OCI-LY1 (cell line): ENCODE results near the gene GLYATL1B.
"Not testable (repeated sequence)": the region's sequence is repeated elsewhere in the genome, so short reads cannot be mapped to it uniquely, and the experiment has no call there.

Experiments
- H2AFZ ChIP-seq: fragments of 200-600 bp; sonication (generic), shearing (Covaris generic); 2 replicates; pipeline ENCODE4 v1.6.0; 2014; ENCODE audit warnings: antibody characterized with exemption, mild to moderate bottlenecking, low read length
- H3F3A ChIP-seq: fragments of 200-600 bp; sonication (generic), shearing (Covaris generic); 2 replicates; pipeline ENCODE4 v1.6.0; 2014; ENCODE audit warnings: mild to moderate bottlenecking, antibody characterized with exemption, low read length, moderate library complexity; ENCODE audit not compliant: insufficient read depth
- H3K27ac ChIP-seq: fragments of 200-600 bp; sonication (generic); 2 replicates; pipeline ENCODE4 v1.5.1; 2014; ENCODE audit warnings: low read length, mixed run types, mild to moderate bottlenecking, low read depth; ENCODE audit not compliant: poor library complexity, severe bottlenecking
- H3K27me3 ChIP-seq: fragments of 200-600 bp; sonication (generic); 2 replicates; pipeline ENCODE4 v1.6.0; 2014; ENCODE audit warnings: antibody characterized with exemption, mild to moderate bottlenecking, low read length, moderate library complexity; ENCODE audit not compliant: insufficient read depth
- H3K36me3 ChIP-seq: fragments of 200-600 bp; sonication (generic); 2 replicates; pipeline ENCODE4 v1.6.1; 2014; ENCODE audit warnings: mild to moderate bottlenecking, antibody characterized with exemption, low read length, moderate library complexity, mixed read lengths; ENCODE audit not compliant: insufficient read depth
- H3K4me1 ChIP-seq: fragments of 200-600 bp; sonication (generic); 2 replicates; pipeline ENCODE4 v1.5.1; 2014; ENCODE audit warnings: mild to moderate bottlenecking, low read length, moderate library complexity; ENCODE audit not compliant: insufficient read depth, severe bottlenecking
- H3K4me2 ChIP-seq: fragments of 200-600 bp; sonication (generic), shearing (Covaris generic); 2 replicates; pipeline ENCODE4 v1.6.1; 2014; ENCODE audit warnings: low read length
- H3K4me3 ChIP-seq: fragments of 200-600 bp; sonication (generic); 2 replicates; pipeline ENCODE4 v1.5.1; 2014; ENCODE audit warnings: low read length, low read depth, mild to moderate bottlenecking, mixed read lengths; ENCODE audit not compliant: poor library complexity, severe bottlenecking
- H3K79me2 ChIP-seq: fragments of 200-600 bp; shearing (Covaris generic); 2 replicates; pipeline ENCODE4 v1.6.1; 2016; ENCODE audit warnings: mixed run types, low read length, mixed read lengths; ENCODE audit not compliant: insufficient read depth
- H3K9ac ChIP-seq: fragments of 200-600 bp; sonication (generic), shearing (Covaris generic); 2 replicates; pipeline ENCODE4 v1.6.1; 2014; ENCODE audit warnings: mild to moderate bottlenecking, low read length, mixed read lengths
- H3K9me2 ChIP-seq: fragments of 200-600 bp; sonication (generic), shearing (Covaris generic); 2 replicates; pipeline ENCODE4 v1.6.1; 2014; ENCODE audit warnings: low read depth, mild to moderate bottlenecking, low read length, mixed read lengths
- H3K9me3 ChIP-seq: fragments of 200-600 bp; shearing (Covaris generic); 2 replicates; pipeline ENCODE4 v1.6.1; 2014; ENCODE audit warnings: low read length, mixed read lengths
- H4K20me1 ChIP-seq: fragments of 200-600 bp; sonication (generic), shearing (Covaris generic); 2 replicates; pipeline ENCODE4 v1.6.0; 2016; ENCODE audit warnings: mild to moderate bottlenecking, low read length; ENCODE audit not compliant: insufficient read depth
- CTCF ChIP-seq: fragments of 200-600 bp; sonication (generic), shearing (Covaris generic); IDR thresholded peaks from 2 replicates; pipeline ENCODE4 v1.5.1; 2017; ENCODE audit warnings: mild to moderate bottlenecking, antibody characterized with exemption, low read length, moderate library complexity, mixed read lengths
- EZH2 ChIP-seq: fragments of 200-600 bp; sonication (generic), shearing (Covaris generic); IDR thresholded peaks from 2 replicates; pipeline ENCODE4 v1.8.0; 2017; ENCODE audit warnings: borderline replicate concordance, mixed run types, mild to moderate bottlenecking, antibody characterized with exemption, low read length, moderate library complexity, mixed read lengths

GLYATL1B gene

GRCh38 chr11:59106363-59107336 lies 20.5 kb downstream of the GLYATL1B start, which contains the start of gene FAM111B:
TSS of gene FAM111B (plus strand) at chr11:59107237. CDS start at chr11:59109626, 2,389 bp downstream.
- Histone ChIP-seq H3K27ac (peak within 1 kb of the TSS; percentile 98), H3K4me2 (peak within 1 kb of the TSS; percentile 98), H3K9me2 (no peaks in the 10 kb centered on the region), H2AFZ (no peak within 1 kb of the TSS), H3K4me3 (peak within 1 kb of the TSS; percentile 83), H3K27me3 (no peaks in the 10 kb centered on the region), H4K20me1 (no peaks in the 10 kb centered on the region), H3K79me2 (peaks cover 43% of the 10 kb centered on the region), H3F3A (no peaks in the 10 kb centered on the region), H3K9ac (peak within 1 kb of the TSS; percentile 86), H3K36me3 (peaks cover 42% of the 10 kb centered on the region), H3K9me3 (no peaks in the 10 kb centered on the region), H3K4me1 (peaks cover 77% of the 10 kb centered on the region)
- TF ChIP-seq EZH2 = no peak
- no peak for TF ChIP-seq CTCF

GRCh38 chr11:59107721-59108120 lies 21.6 kb downstream of the GLYATL1B start:
- Histone ChIP-seq H3K9ac (peak overlapping the region; percentile 86), H3K4me3 (peak overlapping the region; percentile 83), H3K27ac (peak overlapping the region; percentile 98), H3K4me2 (peak overlapping the region; percentile 98), H3K79me2 (peaks cover 48% of the 10 kb centered on the region), H3K4me1 (peaks cover 83% of the 10 kb centered on the region), H3K36me3 (peaks cover 53% of the 10 kb centered on the region)
- H3F3A ChIP-seq, H3K9me2 ChIP-seq, H3K9me3 ChIP-seq, H4K20me1 ChIP-seq, H3K27me3 ChIP-seq, H2AFZ ChIP-seq: not testable (repeated sequence)

- H3K36me3 ChIP-seq = peaks cover 97% of the 10 kb centered on the region
- H3K9me3 ChIP-seq = peaks cover under 1% of the 10 kb centered on the region; the same call in 1 of the 2 replicates
- no peak overlapping the region for H2AFZ ChIP-seq
- no peak overlapping the region for H3K4me2 ChIP-seq
- no peaks in the 10 kb centered on the region for H3K27me3 ChIP-seq
- H3K9me2 ChIP-seq = no peaks in the 10 kb centered on the region
- H3K4me3 ChIP-seq = peak overlapping the region; percentile 23
- no peak overlapping the region for H3K27ac ChIP-seq
- peaks cover 45% of the 10 kb centered on the region for H3K4me1 ChIP-seq
- H4K20me1 ChIP-seq = no peaks in the 10 kb centered on the region
- no peak overlapping the region for H3K9ac ChIP-seq
- no peak for TF ChIP-seq EZH2
- no peak for TF ChIP-seq CTCF
- H3F3A ChIP-seq = no peaks in the 10 kb centered on the region
- peaks cover 46% of the 10 kb centered on the region for H3K79me2 ChIP-seq
Measured at GRCh38 chr11:59112494-59112893, 26.4 kb downstream of the GLYATL1B start.
